Liver (tissue), 9 donors: Measurements from ENCODE around the gene ADAMTS2. TPM values are rescaled to one million over a fixed set of nuclear protein-coding genes. Genes with fewer than 3 reads are reported as not detected.

Experiments used
- DNase-seq: peaks from one replicate; pipeline ENCODE4 v3.0.0-alpha.2; 2017; ENCODE audit warnings: low spot score
- H3K27ac ChIP-seq, 2 donors: one replicate each; pipeline ENCODE4 v1.7.0; 2013; ENCODE audit warnings: inconsistent platforms in 2 of 2, low read length in 2 of 2, control low read depth in 1 of 2, low read depth in 1 of 2, mild to moderate bottlenecking in 1 of 2
- H3K27me3 ChIP-seq, 4 donors: one replicate each; pipeline versions ENCODE4 v1.6.1 to v1.7.0; 2013; ENCODE audit warnings: low read length in 3 of 4, inconsistent platforms in 1 of 4, mild to moderate bottlenecking in 1 of 4, moderate library complexity in 1 of 4; ENCODE audit not compliant: control insufficient read depth in 4 of 4, insufficient read depth in 4 of 4
- H3K36me3 ChIP-seq, 4 donors: one replicate each; pipeline versions ENCODE4 v1.6.1 to v1.7.0; 2013; ENCODE audit warnings: low read length in 3 of 4, mild to moderate bottlenecking in 3 of 4, low read depth in 1 of 4, moderate library complexity in 1 of 4; ENCODE audit not compliant: control insufficient read depth in 4 of 4, insufficient read depth in 3 of 4
- H3K4me1 ChIP-seq, 4 donors: one replicate each; pipeline versions ENCODE4 v1.6.1 to v1.7.0; 2013; ENCODE audit warnings: low read length in 3 of 4, mild to moderate bottlenecking in 3 of 4, moderate library complexity in 1 of 4; ENCODE audit not compliant: control insufficient read depth in 4 of 4, insufficient read depth in 4 of 4
- H3K4me3 ChIP-seq, 3 donors: one replicate each; pipeline versions ENCODE4 v1.6.1 to v1.7.0; 2013; ENCODE audit warnings: low read length in 3 of 3, control low read depth in 1 of 3, low read depth in 1 of 3, mild to moderate bottlenecking in 1 of 3
- H3K9ac ChIP-seq, 2 donors: one replicate each; pipeline ENCODE4 v1.7.0; 2013; ENCODE audit warnings: low read length in 2 of 2, mild to moderate bottlenecking in 2 of 2, moderate library complexity in 2 of 2, control low read depth in 1 of 2, low read depth in 1 of 2
- H3K9me3 ChIP-seq, 4 donors: one replicate each; pipeline versions ENCODE4 v1.6.1 to v1.7.0; 2013; ENCODE audit warnings: low read length in 3 of 4; ENCODE audit not compliant: control insufficient read depth in 4 of 4
- EGR1 ChIP-seq, 2 donors: IDR thresholded peaks; 2 replicates each; pipeline ENCODE4 v1.6.1; 2016 to 2018; ENCODE audit warnings: antibody characterized with exemption in 2 of 2, low read depth in 2 of 2
- FOXA1 ChIP-seq: IDR thresholded peaks from 2 replicates; pipeline ENCODE4 v1.6.1; 2016; ENCODE audit warnings: antibody characterized with exemption
- FOXA2 ChIP-seq: IDR thresholded peaks from 2 replicates; pipeline ENCODE4 v1.6.1; 2016; ENCODE audit warnings: antibody characterized with exemption
- HNF4A ChIP-seq, 2 donors: conservative IDR thresholded peaks; 2 replicates each; pipeline ENCODE4 v1.6.1; 2016; ENCODE audit warnings: antibody characterized with exemption in 2 of 2, mild to moderate bottlenecking in 2 of 2
- HNF4G ChIP-seq: IDR thresholded peaks from 2 replicates; pipeline ENCODE4 v1.6.1; 2016; ENCODE audit warnings: antibody characterized with exemption
- JUND ChIP-seq, 2 donors: IDR thresholded peaks; 2 replicates each; pipeline ENCODE4 v1.6.1; 2016; ENCODE audit warnings: antibody characterized with exemption in 2 of 2
- NR2F2 ChIP-seq: IDR thresholded peaks from 2 replicates; pipeline ENCODE4 v1.6.1; 2016; ENCODE audit warnings: antibody characterized with exemption
- RAD21 ChIP-seq, 2 donors: IDR thresholded peaks; 2 replicates each; pipeline ENCODE4 v1.6.1; 2016; ENCODE audit warnings: antibody characterized with exemption in 2 of 2, mild to moderate bottlenecking in 2 of 2
- RXRA ChIP-seq, 2 donors: IDR thresholded peaks; 2 replicates each; pipeline ENCODE4 v1.6.1; 2017 to 2018; ENCODE audit warnings: antibody characterized with exemption in 2 of 2, mild to moderate bottlenecking in 1 of 2
- WGBS: extraction: QIAGEN DNeasy Blood & Tissue Kit; methylation state at CpG from one replicate; pipeline ENCODE4 v1.1.7; 2013; 5-methylcytosine and 5-hydroxymethylcytosine counted together
- polyA plus RNA-seq, 2 donors: library from polyadenylated mRNA; stranded (reverse) in 1 of 2; unstranded in 1 of 2; fragments of 200-250 nt in 1 of 2; fragments of >200 nt in 1 of 2; fragmentation: Nextera tagmentation in 1 of 2; extraction: Ambion mirVana in 1 of 2; gene quantifications; one replicate each; pipeline versions ENCODE4 v1.2.1 to v1.2.3, GENCODE V29; 2013 to 2015
- total RNA-seq, 2 donors: library from RNA; depleted of rRNA; stranded (reverse); fragments of >200 nt; gene quantifications; one replicate each; pipeline ENCODE4 v1.2.3, GENCODE V29; 2014
- TF ChIP-seq, protein P1 (sequence below): fragments of 150-350 bp; IDR thresholded peaks from 2 replicates; pipeline ENCODE4 v1.5.1; 2017; ENCODE audit warnings: improper control_type of control experiment, low read depth, low read length; ENCODE audit not compliant: missing input control
- TF ChIP-seq, protein P2 (sequence below): IDR thresholded peaks from 2 replicates; pipeline ENCODE4 v1.6.1; 2016; ENCODE audit warnings: antibody characterized with exemption, mild to moderate bottlenecking
- donor health status: healthy.
- donor health status: healthy.
- donor health status: healthy.
- donor health status: healthy.
- donor health status: healthy.

Gene ADAMTS2
- total and polyA plus RNA-seq, 4 donors = 2.7 to 24.3 (median 12.0) TPM

DNA sequence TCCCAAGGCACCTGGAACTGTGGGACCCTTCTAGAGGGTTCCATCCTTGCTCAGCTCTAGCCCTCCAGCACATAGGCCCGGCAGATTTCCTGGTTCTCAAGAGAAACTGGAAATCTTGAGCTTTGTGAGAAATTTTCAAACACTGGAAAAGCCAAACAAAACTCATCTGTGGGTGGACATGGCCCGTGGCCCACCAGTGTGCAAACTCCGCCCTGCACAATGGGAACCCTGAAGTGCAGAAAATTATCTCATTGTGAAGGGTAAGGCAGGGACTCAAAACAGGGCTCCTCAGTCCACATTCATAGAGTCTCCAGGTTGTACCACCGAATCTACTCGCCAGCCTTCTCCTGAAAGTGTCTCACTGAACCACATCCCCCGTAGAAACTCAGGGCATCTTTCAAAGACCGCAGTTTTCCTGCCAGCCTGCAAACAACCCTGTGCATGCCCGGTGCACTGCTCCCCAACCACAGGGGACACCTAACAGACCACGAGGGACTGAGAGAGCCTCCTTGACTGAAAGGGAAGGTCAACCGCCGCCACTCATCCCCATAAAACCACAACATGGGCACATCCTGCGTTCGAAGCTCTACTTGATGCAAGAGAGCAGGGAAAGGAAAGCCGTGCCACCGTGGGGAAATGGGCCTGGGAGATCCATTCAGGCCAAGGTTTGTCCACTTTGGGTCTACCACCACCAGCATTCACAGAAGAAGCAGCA lies 18.1 kb downstream of the ADAMTS2 start:
- TF ChIP-seq, protein P1, sequence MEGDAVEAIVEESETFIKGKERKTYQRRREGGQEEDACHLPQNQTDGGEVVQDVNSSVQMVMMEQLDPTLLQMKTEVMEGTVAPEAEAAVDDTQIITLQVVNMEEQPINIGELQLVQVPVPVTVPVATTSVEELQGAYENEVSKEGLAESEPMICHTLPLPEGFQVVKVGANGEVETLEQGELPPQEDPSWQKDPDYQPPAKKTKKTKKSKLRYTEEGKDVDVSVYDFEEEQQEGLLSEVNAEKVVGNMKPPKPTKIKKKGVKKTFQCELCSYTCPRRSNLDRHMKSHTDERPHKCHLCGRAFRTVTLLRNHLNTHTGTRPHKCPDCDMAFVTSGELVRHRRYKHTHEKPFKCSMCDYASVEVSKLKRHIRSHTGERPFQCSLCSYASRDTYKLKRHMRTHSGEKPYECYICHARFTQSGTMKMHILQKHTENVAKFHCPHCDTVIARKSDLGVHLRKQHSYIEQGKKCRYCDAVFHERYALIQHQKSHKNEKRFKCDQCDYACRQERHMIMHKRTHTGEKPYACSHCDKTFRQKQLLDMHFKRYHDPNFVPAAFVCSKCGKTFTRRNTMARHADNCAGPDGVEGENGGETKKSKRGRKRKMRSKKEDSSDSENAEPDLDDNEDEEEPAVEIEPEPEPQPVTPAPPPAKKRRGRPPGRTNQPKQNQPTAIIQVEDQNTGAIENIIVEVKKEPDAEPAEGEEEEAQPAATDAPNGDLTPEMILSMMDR = no peak
- TF ChIP-seq JUND (IDR thresholded peaks at IDR 0.05) (no peak), FOXA1 (no peak), NR2F2 (no peak), EGR1 (IDR thresholded peaks at IDR 0.05; ENCODE audit: low read depth in 2 of 2) (no peak), FOXA2 (no peak), RAD21 (IDR thresholded peaks at IDR 0.05) (no peak)
- Histone ChIP-seq H3K27me3 (no peaks in the 10 kb centered on the region), H3K36me3 (no peaks in the 10 kb centered on the region), H3K4me3 (no peak overlapping the region), H3K4me1 (no peaks in the 10 kb centered on the region), H3K27ac (peak overlapping the region in 1 of 2 donors; percentile 25), H3K9ac (no peak overlapping the region), H3K9me3 (no peaks in the 10 kb centered on the region)
- 73% methylated on average over 15 of the region's 15 CpGs for WGBS
- DNase-seq = no peak

DNA sequence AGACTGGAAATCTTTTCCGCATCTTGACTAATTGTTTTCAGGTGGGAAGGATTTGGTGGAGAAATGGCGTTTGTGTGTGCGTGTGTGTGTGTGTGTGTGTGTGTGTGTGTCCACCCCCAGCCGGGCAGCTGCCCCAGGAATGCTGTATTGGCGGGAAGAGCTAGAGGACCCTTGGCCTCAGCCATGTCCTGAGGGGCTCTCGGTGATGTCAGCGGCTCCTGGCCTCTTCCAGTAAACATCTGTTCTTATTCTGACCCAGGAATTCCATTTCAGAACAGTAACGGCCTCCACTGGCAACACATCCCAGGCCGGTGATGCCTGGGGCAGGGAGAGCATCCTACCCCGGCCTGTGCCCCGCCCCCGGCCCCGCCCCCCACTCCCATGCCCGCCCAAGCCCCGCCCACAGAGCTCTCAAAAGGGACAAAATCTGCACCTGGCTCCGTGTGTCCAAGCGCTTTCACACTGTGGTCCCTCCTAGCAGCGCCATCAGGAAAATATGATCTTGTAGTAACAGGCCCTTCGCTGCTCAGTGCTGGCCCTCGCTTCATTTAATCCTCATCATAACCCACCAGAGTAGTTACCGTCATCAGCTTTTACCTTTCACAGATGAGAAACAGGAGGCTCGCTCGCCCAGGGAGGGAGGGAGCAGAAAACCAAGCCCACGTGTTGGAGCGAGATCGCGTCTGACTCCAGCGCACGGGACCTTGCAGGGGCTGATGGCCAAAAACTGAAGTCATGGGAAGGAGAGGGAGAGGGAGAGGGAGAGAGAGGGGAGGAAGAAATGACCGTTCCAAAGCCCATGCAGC lies 18.9 kb downstream of the ADAMTS2 start:
- no peak for TF ChIP-seq HNF4A (conservative IDR thresholded peaks at IDR 0.05)
- peak; percentile 21 to 51 for TF ChIP-seq RXRA (IDR thresholded peaks at IDR 0.05)
- TF ChIP-seq HNF4G = no peak
- TF ChIP-seq, protein P2, sequence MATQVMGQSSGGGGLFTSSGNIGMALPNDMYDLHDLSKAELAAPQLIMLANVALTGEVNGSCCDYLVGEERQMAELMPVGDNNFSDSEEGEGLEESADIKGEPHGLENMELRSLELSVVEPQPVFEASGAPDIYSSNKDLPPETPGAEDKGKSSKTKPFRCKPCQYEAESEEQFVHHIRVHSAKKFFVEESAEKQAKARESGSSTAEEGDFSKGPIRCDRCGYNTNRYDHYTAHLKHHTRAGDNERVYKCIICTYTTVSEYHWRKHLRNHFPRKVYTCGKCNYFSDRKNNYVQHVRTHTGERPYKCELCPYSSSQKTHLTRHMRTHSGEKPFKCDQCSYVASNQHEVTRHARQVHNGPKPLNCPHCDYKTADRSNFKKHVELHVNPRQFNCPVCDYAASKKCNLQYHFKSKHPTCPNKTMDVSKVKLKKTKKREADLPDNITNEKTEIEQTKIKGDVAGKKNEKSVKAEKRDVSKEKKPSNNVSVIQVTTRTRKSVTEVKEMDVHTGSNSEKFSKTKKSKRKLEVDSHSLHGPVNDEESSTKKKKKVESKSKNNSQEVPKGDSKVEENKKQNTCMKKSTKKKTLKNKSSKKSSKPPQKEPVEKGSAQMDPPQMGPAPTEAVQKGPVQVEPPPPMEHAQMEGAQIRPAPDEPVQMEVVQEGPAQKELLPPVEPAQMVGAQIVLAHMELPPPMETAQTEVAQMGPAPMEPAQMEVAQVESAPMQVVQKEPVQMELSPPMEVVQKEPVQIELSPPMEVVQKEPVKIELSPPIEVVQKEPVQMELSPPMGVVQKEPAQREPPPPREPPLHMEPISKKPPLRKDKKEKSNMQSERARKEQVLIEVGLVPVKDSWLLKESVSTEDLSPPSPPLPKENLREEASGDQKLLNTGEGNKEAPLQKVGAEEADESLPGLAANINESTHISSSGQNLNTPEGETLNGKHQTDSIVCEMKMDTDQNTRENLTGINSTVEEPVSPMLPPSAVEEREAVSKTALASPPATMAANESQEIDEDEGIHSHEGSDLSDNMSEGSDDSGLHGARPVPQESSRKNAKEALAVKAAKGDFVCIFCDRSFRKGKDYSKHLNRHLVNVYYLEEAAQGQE = no peak
- peak; percentile 76 for TF ChIP-seq NR2F2
- Histone ChIP-seq H3K27ac (peak overlapping the region in 1 of 2 donors; percentile 64), H3K9ac (no peak overlapping the region), H3K4me1 (no peaks in the 10 kb centered on the region), H3K9me3 (no peaks in the 10 kb centered on the region), H3K4me3 (no peak overlapping the region), H3K27me3 (no peaks in the 10 kb centered on the region), H3K36me3 (no peaks in the 10 kb centered on the region)
- DNase-seq = no peak
- 34% methylated on average over 30 of the region's 30 CpGs for WGBS
